ENCODE results near the gene SIGLECL1. TPM values are rescaled to one million over a fixed set of nuclear protein-coding genes. Genes with fewer than 3 reads are reported as not detected.

Gene SIGLECL1
- total RNA-seq, 2 donors from 2014 or later, result not detected

- no peaks in the 10 kb centered on the region for H3K9me3 ChIP-seq
- no peak overlapping the region for H3K27ac ChIP-seq
- TF ChIP-seq CTCF (IDR thresholded peaks at IDR 0.05) (no peak), POLR2A (IDR thresholded peaks at IDR 0.05) (no peak)
- H3K27me3 ChIP-seq, result no peaks in the 10 kb centered on the region
- ATAC-seq (no peak), DNase-seq (no peak)
- H3K4me3 ChIP-seq, result no peak overlapping the region
- no peaks in the 10 kb centered on the region for H3K4me1 ChIP-seq
- no peaks in the 10 kb centered on the region for H3K36me3 ChIP-seq (replicated peaks in 1 of 2; ENCODE audit: insufficient read depth in 1 of 2, low read depth in 2 of 2)
- WGBS, 2 donors, result 45 to 56% methylated on average over 16 to 23 of the region's 23 CpGs
- intact Hi-C loops (cut with DNase I), result no loop called here
Measured at GRCh38 chr19:51294211-51294976, 43.5 kb downstream of the SIGLECL1 start.

GRCh38 chr19:51294977-51295375, 44.1 kb downstream of the SIGLECL1 start:
- intact Hi-C loops (cut with DNase I), result no loop called here
- H3K27ac ChIP-seq, result no peak overlapping the region
- DNase-seq (no peak), ATAC-seq (no peak)
- H3K9me3 ChIP-seq, result no peaks in the 10 kb centered on the region
- no peak overlapping the region for H3K4me3 ChIP-seq
- WGBS, 2 donors, result 18 to 42% methylated on average over 6 to 12 of the region's 12 CpGs
- no peaks in the 10 kb centered on the region for H3K36me3 ChIP-seq (replicated peaks in 1 of 2; ENCODE audit: insufficient read depth in 1 of 2, low read depth in 2 of 2)
- H3K4me1 ChIP-seq, result no peaks in the 10 kb centered on the region
- TF ChIP-seq POLR2A (IDR thresholded peaks at IDR 0.05) (no peak), CTCF (IDR thresholded peaks at IDR 0.05) (no peak)
- H3K27me3 ChIP-seq, result no peaks in the 10 kb centered on the region

- TF ChIP-seq POLR2A (IDR thresholded peaks at IDR 0.05), result no peak
- H3K36me3 ChIP-seq (replicated peaks in 1 of 2; ENCODE audit: insufficient read depth in 1 of 2, low read depth in 2 of 2), result no peaks in the 10 kb centered on the region
- H3K9me3 ChIP-seq, result no peaks in the 10 kb centered on the region
- intact Hi-C loops (cut with DNase I), result no loop called here
- ATAC-seq, result no peak
- no peak for DNase-seq
- no peak overlapping the region for H3K4me3 ChIP-seq
- no peaks in the 10 kb centered on the region for H3K4me1 ChIP-seq
- H3K27ac ChIP-seq, result no peak overlapping the region
- WGBS, 2 donors, result 26 to 30% methylated on average over 9 to 15 of the region's 15 CpGs
- no peaks in the 10 kb centered on the region for H3K27me3 ChIP-seq
Measured at GRCh38 chr19:51295382-51296126, 44.7 kb downstream of the SIGLECL1 start.

GRCh38 chr19:51296336-51297093, 45.6 kb downstream of the SIGLECL1 start:
- no peak for DNase-seq
- H3K36me3 ChIP-seq (replicated peaks in 1 of 2; ENCODE audit: insufficient read depth in 1 of 2, low read depth in 2 of 2), result no peaks in the 10 kb centered on the region
- no peaks in the 10 kb centered on the region for H3K4me1 ChIP-seq
- no peak for TF ChIP-seq POLR2A (IDR thresholded peaks at IDR 0.05)
- TF ChIP-seq CTCF (IDR thresholded peaks at IDR 0.05), result no peak
- no peaks in the 10 kb centered on the region for H3K9me3 ChIP-seq
- no peaks in the 10 kb centered on the region for H3K27me3 ChIP-seq
- no peak overlapping the region for H3K4me3 ChIP-seq
- no peak overlapping the region for H3K27ac ChIP-seq
- no peak for ATAC-seq
- WGBS, 2 donors, result 27 to 39% methylated on average over 6 to 9 of the region's 9 CpGs
- intact Hi-C loops (cut with DNase I), result no loop called here

- intact Hi-C loops (cut with DNase I), result no loop called here
- Histone ChIP-seq H3K9me3 (peaks cover 0 to 1% (median 0%) of the 10 kb centered on the region in 3 donors), H3K27me3 (no peaks in the 10 kb centered on the region), H3K27ac (no peak overlapping the region), H3K36me3 (replicated peaks in 1 of 2; ENCODE audit: insufficient read depth in 1 of 2, low read depth in 2 of 2) (no peaks in the 10 kb centered on the region), H3K4me3 (no peak overlapping the region), H3K4me1 (no peaks in the 10 kb centered on the region)
- no peak for ATAC-seq
- 40 to 55% methylated on average over 5 of the region's 5 CpGs for WGBS, 2 donors
- no peak for TF ChIP-seq CTCF (IDR thresholded peaks at IDR 0.05)
- no peak for TF ChIP-seq POLR2A (IDR thresholded peaks at IDR 0.05)
- DNase-seq, result no peak
Measured at GRCh38 chr19:51297406-51297805, 46.5 kb downstream of the SIGLECL1 start.

Measured in body of pancreas (tissue), 4 donors.